GM12892 (cell line): ENCODE results near the gene RRP36.

ENCODE experiments used
- POLR2A ChIP-seq: IDR thresholded peaks from 2 replicates; pipeline ENCODE4 v1.6.1; 2011; ENCODE audit warnings: low read depth, low read length, control low read depth
- TAF1 ChIP-seq: IDR thresholded peaks from 2 replicates; pipeline ENCODE4 v1.6.1; 2011; ENCODE audit warnings: low read depth, mild to moderate bottlenecking, control low read depth, low read length, borderline replicate concordance

DNA sequence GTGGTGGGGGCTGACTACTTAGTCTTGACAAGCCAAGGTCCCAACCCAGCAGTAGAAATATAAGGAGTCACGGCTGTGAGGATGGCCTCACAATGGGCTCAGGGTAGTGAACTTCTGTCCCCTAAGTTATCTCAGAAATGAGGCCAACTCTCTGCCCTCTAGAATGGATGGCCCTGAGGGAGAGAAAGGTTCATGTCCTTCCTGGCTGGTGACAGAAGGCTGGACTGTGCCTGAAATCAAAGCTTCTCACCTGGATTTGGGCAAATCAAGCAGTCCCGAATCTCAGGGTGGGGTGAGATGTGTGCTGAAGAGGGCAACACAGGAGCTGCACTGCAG, 12.7 kb downstream of the RRP36 start:
- no peak for TF ChIP-seq POLR2A
- TF ChIP-seq TAF1: no peak
